ENCODE results near the gene UIMC1.

UIMC1 gene

GRCh38 chr5:176857216-176857893 lies 149.2 kb downstream of the UIMC1 start:
- TF ChIP-seq GATA2 (IDR thresholded peaks at IDR 0.05; ENCODE audit: low read depth, low read length) (no peak), GATA3 (IDR thresholded peaks at IDR 0.05; ENCODE audit: low read depth, low read length) (no peak)

GRCh38 chr5:176856746-176857145 lies 149.8 kb downstream of the UIMC1 start:
- TF ChIP-seq GATA2 (IDR thresholded peaks at IDR 0.05; ENCODE audit: low read depth, low read length) (no peak), GATA3 (IDR thresholded peaks at IDR 0.05; ENCODE audit: low read depth, low read length) (no peak)

GRCh38 chr5:176855598-176855997 lies 151.0 kb downstream of the UIMC1 start:
- no peak for TF ChIP-seq GATA3 (IDR thresholded peaks at IDR 0.05; ENCODE audit: low read depth, low read length)
- TF ChIP-seq GATA2 (IDR thresholded peaks at IDR 0.05; ENCODE audit: low read depth, low read length) = no peak
